ENCODE measurements around the gene IFI27L2.

DNA sequence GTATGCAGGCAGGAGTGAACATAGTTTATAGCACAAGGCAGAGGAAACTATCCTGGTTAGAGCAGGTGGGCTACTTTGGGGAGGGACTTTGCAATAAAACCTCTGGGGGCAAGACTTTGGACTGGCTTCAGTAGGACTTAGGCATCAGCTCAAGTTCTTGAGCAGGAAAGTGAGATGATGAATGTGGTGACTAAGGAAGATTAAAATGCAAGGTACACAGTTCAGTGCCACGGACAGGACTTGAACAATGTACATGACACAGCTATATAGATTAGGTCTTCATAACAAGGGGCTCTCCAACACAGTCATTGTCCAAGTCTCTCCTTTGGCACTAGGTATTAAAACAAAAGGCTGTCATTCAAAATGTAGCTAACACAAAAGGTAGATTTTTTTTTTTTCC is 23.3 kb upstream of the IFI27L2 start:
- TF ChIP-seq, protein P1, sequence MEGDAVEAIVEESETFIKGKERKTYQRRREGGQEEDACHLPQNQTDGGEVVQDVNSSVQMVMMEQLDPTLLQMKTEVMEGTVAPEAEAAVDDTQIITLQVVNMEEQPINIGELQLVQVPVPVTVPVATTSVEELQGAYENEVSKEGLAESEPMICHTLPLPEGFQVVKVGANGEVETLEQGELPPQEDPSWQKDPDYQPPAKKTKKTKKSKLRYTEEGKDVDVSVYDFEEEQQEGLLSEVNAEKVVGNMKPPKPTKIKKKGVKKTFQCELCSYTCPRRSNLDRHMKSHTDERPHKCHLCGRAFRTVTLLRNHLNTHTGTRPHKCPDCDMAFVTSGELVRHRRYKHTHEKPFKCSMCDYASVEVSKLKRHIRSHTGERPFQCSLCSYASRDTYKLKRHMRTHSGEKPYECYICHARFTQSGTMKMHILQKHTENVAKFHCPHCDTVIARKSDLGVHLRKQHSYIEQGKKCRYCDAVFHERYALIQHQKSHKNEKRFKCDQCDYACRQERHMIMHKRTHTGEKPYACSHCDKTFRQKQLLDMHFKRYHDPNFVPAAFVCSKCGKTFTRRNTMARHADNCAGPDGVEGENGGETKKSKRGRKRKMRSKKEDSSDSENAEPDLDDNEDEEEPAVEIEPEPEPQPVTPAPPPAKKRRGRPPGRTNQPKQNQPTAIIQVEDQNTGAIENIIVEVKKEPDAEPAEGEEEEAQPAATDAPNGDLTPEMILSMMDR (IDR thresholded peaks at IDR 0.05), result no peak
- TF ChIP-seq POLR2AphosphoS5 (IDR thresholded peaks at IDR 0.05), result no peak
- TF ChIP-seq POLR2A (IDR thresholded peaks at IDR 0.05), result no peak
- no peak for TF ChIP-seq EP300 (IDR thresholded peaks at IDR 0.05; ENCODE audit: low read depth)

Measured in transverse colon (tissue), 4 donors.